Measurements from ENCODE around the gene MCC. TPM values are rescaled to one million over a fixed set of nuclear protein-coding genes. Genes with fewer than 3 reads are reported as not detected.

Gene MCC
- total RNA-seq, 1 experiment from 2014 or later, result 0.41 TPM

- Histone ChIP-seq H3K36me3 (ENCODE audit: control insufficient read depth, insufficient read depth, low read length) (no peaks in the 10 kb centered on the region), H3K9me3 (ENCODE audit: control insufficient read depth, insufficient read depth, low read depth, low read length) (no peaks in the 10 kb centered on the region), H3K27ac (ENCODE audit: low read length) (no peak overlapping the region), H3K27me3 (ENCODE audit: control insufficient read depth, insufficient read depth, low read length) (no peaks in the 10 kb centered on the region), H3K4me3 (ENCODE audit: low read depth in 2 of 2, low read length in 2 of 2) (no peak overlapping the region), H3K4me1 (ENCODE audit: control insufficient read depth, insufficient read depth, low read length) (no peaks in the 10 kb centered on the region)
- CTCF ChIA-PET, result interaction anchor here (0.7 kb wide), 1 partner anchor 437 kb away, joined by 3 read pairs; no protein-coding TSS in a partner anchor
- TF ChIP-seq CTCF (IDR thresholded peaks at IDR 0.05), result no peak
- no peak for TF ChIP-seq SIN3A (IDR thresholded peaks at IDR 0.05; ENCODE audit: borderline replicate concordance, insufficient read depth, low read depth, low read length)
- no peak for TF ChIP-seq REST (IDR thresholded peaks at IDR 0.05; ENCODE audit: insufficient read depth in 1 of 2, low read depth in 2 of 2, low read length in 1 of 2)
- no peak for TF ChIP-seq POLR2AphosphoS5 (IDR thresholded peaks at IDR 0.05; ENCODE audit: low read depth, low read length)
- TF ChIP-seq TCF7L2 (IDR thresholded peaks at IDR 0.05; ENCODE audit: low read depth, low read length), result no peak
- POLR2A ChIA-PET, result interaction anchor here (0.7 kb wide), 1 partner anchor 23 kb away, joined by 3 read pairs; no protein-coding TSS in a partner anchor
- BruUV-seq (replicated peaks), result no TSS peak
- no peak for ATAC-seq
- no peak for DNase-seq (ENCODE audit: low read depth, low spot score)
- intact Hi-C loops (cut with micrococcal nuclease; ENCODE audit: unreplicated experiment) (loop anchor here (10.0 kb wide), 1 partner anchor 153 kb away; no protein-coding TSS in a partner anchor), in situ Hi-C loops (cut with HindIII; ENCODE audit: low pct_unique_long_range_greater_than_20kb, low sequenced_read_pairs) (no loop called here)
These were observed 436.0 kb downstream of the MCC start for GRCh38 chr5:113052041-113052795.

- Histone ChIP-seq H3K27me3 (ENCODE audit: control insufficient read depth, insufficient read depth, low read length) (no peaks in the 10 kb centered on the region), H3K9me3 (ENCODE audit: control insufficient read depth, insufficient read depth, low read depth, low read length) (no peaks in the 10 kb centered on the region), H3K4me1 (ENCODE audit: control insufficient read depth, insufficient read depth, low read length) (no peaks in the 10 kb centered on the region), H3K36me3 (ENCODE audit: control insufficient read depth, insufficient read depth, low read length) (no peaks in the 10 kb centered on the region), H3K4me3 (ENCODE audit: low read depth in 2 of 2, low read length in 2 of 2) (no peak overlapping the region), H3K27ac (ENCODE audit: low read length) (no peak overlapping the region)
- ChIA-PET POLR2A (interaction anchor here (0.6 kb wide), 1 partner anchor 328 kb away, joined by 5 read pairs; no protein-coding TSS in a partner anchor), CTCF (no interaction called here)
- TF ChIP-seq POLR2AphosphoS5 (IDR thresholded peaks at IDR 0.05; ENCODE audit: low read depth, low read length), result no peak
- TF ChIP-seq CTCF (IDR thresholded peaks at IDR 0.05), result no peak
- TF ChIP-seq TCF7L2 (IDR thresholded peaks at IDR 0.05; ENCODE audit: low read depth, low read length), result no peak
- no peak for TF ChIP-seq REST (IDR thresholded peaks at IDR 0.05; ENCODE audit: insufficient read depth in 1 of 2, low read depth in 2 of 2, low read length in 1 of 2)
- no peak for TF ChIP-seq SIN3A (IDR thresholded peaks at IDR 0.05; ENCODE audit: borderline replicate concordance, insufficient read depth, low read depth, low read length)
- in situ Hi-C loops (cut with HindIII; ENCODE audit: low pct_unique_long_range_greater_than_20kb, low sequenced_read_pairs), result no loop called here
- ATAC-seq, result no peak
- intact Hi-C loops (cut with micrococcal nuclease; ENCODE audit: unreplicated experiment), result loop anchor here (10.0 kb wide), 1 partner anchor 154 kb away; no protein-coding TSS in a partner anchor
- no peak for DNase-seq (ENCODE audit: low read depth, low spot score)
- BruUV-seq (replicated peaks), result no TSS peak
These were observed 437.4 kb downstream of the MCC start for GRCh38 chr5:113050721-113051382.

Measured in Panc1 (cell line).